ENCODE data around the gene TTLL5.
"Not testable (repeated sequence)": the region's sequence is repeated elsewhere in the genome, so short reads cannot be mapped to it uniquely, and the experiment has no call there.

GRCh38 chr14:75920421-75920820 is 259.4 kb downstream of the TTLL5 start:
- TF ChIP-seq FOXK1 (CRISPR knock-in tag; IDR thresholded peaks at IDR 0.05; ENCODE audit: borderline replicate concordance); EP300 (IDR thresholded peaks at IDR 0.05; ENCODE audit: low read length); MYC (IDR thresholded peaks at IDR 0.05; ENCODE audit: low read depth, low read length); MYC (CRISPR knock-in tag; IDR thresholded peaks at IDR 0.05; ENCODE audit: borderline replicate concordance, low read depth); ATF3 (IDR thresholded peaks at IDR 0.05); ATF3 (CRISPR knock-in tag; conservative IDR thresholded peaks at IDR 0.05); CTCF (IDR thresholded peaks at IDR 0.05 in 2 of 3, conservative IDR thresholded peaks at IDR 0.05 in 1 of 3; ENCODE audit: insufficient read depth in 2 of 3, low read depth in 1 of 3, low read length in 3 of 3); CBX8 (IDR thresholded peaks at IDR 0.05; ENCODE audit: borderline replicate concordance, extremely low read depth, low read depth, low read length, poor library complexity, severe bottlenecking); UBTF (IDR thresholded peaks at IDR 0.05; ENCODE audit: borderline replicate concordance in 1 of 2, low read depth in 2 of 2, low read length in 2 of 2); ZNF75A (CRISPR knock-in tag; IDR thresholded peaks at IDR 0.05); POLR2B (IDR thresholded peaks at IDR 0.05; ENCODE audit: low read depth, partially characterized antibody); HDAC1 (IDR thresholded peaks at IDR 0.05); RAD51 (IDR thresholded peaks at IDR 0.05; ENCODE audit: borderline replicate concordance, low read depth); ETV6 (IDR thresholded peaks at IDR 0.05; ENCODE audit: borderline replicate concordance in 1 of 2, low read depth in 2 of 2, low read length in 1 of 2); ETV6 (CRISPR knock-in tag; IDR thresholded peaks at IDR 0.05; ENCODE audit: borderline replicate concordance); KAT7 (CRISPR knock-in tag; IDR thresholded peaks at IDR 0.05; ENCODE audit: borderline replicate concordance): not testable (repeated sequence)
